Large intestine (tissue), 3 donors: ENCODE results near the gene TMEM223. TPM values are rescaled to one million over a fixed set of nuclear protein-coding genes. Genes with fewer than 3 reads are reported as not detected.
"Not testable (repeated sequence)": the region's sequence is repeated elsewhere in the genome, so short reads cannot be mapped to it uniquely, and the experiment has no call there.

ENCODE experiments used
- DNase-seq, 2 donors: peaks; one replicate each; pipeline versions ENCODE4 v3.0.0 to v3.0.0-alpha.2; 2013
- H3K27ac ChIP-seq: one replicate; pipeline ENCODE4 v1.5.1; 2013; ENCODE audit warnings: low read length
- H3K27me3 ChIP-seq: 2 replicates; pipeline ENCODE4 v1.6.1; 2013; ENCODE audit warnings: low read length; ENCODE audit not compliant: control insufficient read depth, insufficient read depth
- H3K36me3 ChIP-seq: 2 replicates; pipeline ENCODE4 v1.6.1; 2013; ENCODE audit warnings: low read length; ENCODE audit not compliant: control insufficient read depth, insufficient read depth
- H3K4me1 ChIP-seq: one replicate; pipeline ENCODE4 v1.6.1; 2013; ENCODE audit warnings: low read length; ENCODE audit not compliant: control insufficient read depth, insufficient read depth
- H3K4me3 ChIP-seq: one replicate; pipeline ENCODE4 v1.5.1; 2013; ENCODE audit warnings: low read length
- H3K9me3 ChIP-seq: one replicate; pipeline ENCODE4 v1.6.1; 2013; ENCODE audit warnings: mild to moderate bottlenecking, low read depth, low read length, moderate library complexity; ENCODE audit not compliant: control insufficient read depth
- WGBS: methylation state at CpG from one replicate; pipeline ENCODE4 v1.1.5; 2013; ENCODE audit warnings: low lambda C conversion rate; ENCODE audit not compliant: insufficient coverage; 5-methylcytosine and 5-hydroxymethylcytosine counted together
- polyA plus RNA-seq: library from polyadenylated mRNA; unstranded; fragments of 120-200 nt; gene quantifications from one replicate; pipeline ENCODE4 v1.2.1, GENCODE V29; 2013

TMEM223 gene
- polyA plus RNA-seq, 1 donor, result 18.4 TPM

GRCh38 chr11:62828130-62828529 is 36.3 kb upstream of the TMEM223 start:
- not testable (repeated sequence) for H3K4me3 ChIP-seq, DNase-seq, H3K9me3 ChIP-seq, H3K27me3 ChIP-seq, H3K27ac ChIP-seq, H3K4me1 ChIP-seq
- WGBS, result 100% methylated on average over 1 of the region's 8 CpGs
- H3K36me3 ChIP-seq, result peaks cover 46% of the 10 kb centered on the region

GRCh38 chr11:62823677-62824076 is 31.9 kb upstream of the TMEM223 start:
- no peak overlapping the region for H3K27ac ChIP-seq
- H3K27me3 ChIP-seq, result no peaks in the 10 kb centered on the region
- no peak for DNase-seq
- no peaks in the 10 kb centered on the region for H3K4me1 ChIP-seq
- H3K4me3 ChIP-seq, result no peak overlapping the region
- peaks cover 72% of the 10 kb centered on the region for H3K36me3 ChIP-seq
- WGBS, result no CpG with 5 or more reads among the region's 3 CpGs
- no peaks in the 10 kb centered on the region for H3K9me3 ChIP-seq

GRCh38 chr11:62817129-62817528 is 25.3 kb upstream of the TMEM223 start:
- H3K27me3 ChIP-seq, result no peaks in the 10 kb centered on the region
- H3K4me3 ChIP-seq, result no peak overlapping the region
- no peak for DNase-seq
- H3K9me3 ChIP-seq, result no peaks in the 10 kb centered on the region
- H3K36me3 ChIP-seq, result peaks cover 38% of the 10 kb centered on the region
- H3K4me1 ChIP-seq, result no peaks in the 10 kb centered on the region
- 100% methylated on average over 1 of the region's 4 CpGs for WGBS
- H3K27ac ChIP-seq, result no peak overlapping the region

- Histone ChIP-seq H3K4me1 (no peaks in the 10 kb centered on the region), H3K36me3 (peaks cover 33% of the 10 kb centered on the region), H3K27ac (no peak overlapping the region), H3K9me3 (no peaks in the 10 kb centered on the region), H3K4me3 (no peak overlapping the region), H3K27me3 (no peaks in the 10 kb centered on the region)
- no peak for DNase-seq
- WGBS, result 75% methylated on average over 2 of the region's 8 CpGs
These were observed 24.8 kb upstream of the TMEM223 start for GRCh38 chr11:62816557-62816956.

GRCh38 chr11:62811659-62812058 is 19.9 kb upstream of the TMEM223 start:
- Histone ChIP-seq H3K36me3 (peaks cover 14% of the 10 kb centered on the region), H3K4me3 (no peak overlapping the region), H3K9me3 (no peaks in the 10 kb centered on the region), H3K4me1 (no peaks in the 10 kb centered on the region), H3K27ac (no peak overlapping the region), H3K27me3 (no peaks in the 10 kb centered on the region)
- no CpG with 5 or more reads among the region's 2 CpGs for WGBS
- DNase-seq, result no peak

- Histone ChIP-seq H3K4me1 (no peaks in the 10 kb centered on the region), H3K36me3 (peaks cover 8% of the 10 kb centered on the region), H3K27ac (no peak overlapping the region), H3K9me3 (no peaks in the 10 kb centered on the region), H3K27me3 (no peaks in the 10 kb centered on the region), H3K4me3 (no peak overlapping the region)
- WGBS, result 100% methylated on average over 1 of the region's 1 CpG
- no peak for DNase-seq
These were observed 18.9 kb upstream of the TMEM223 start for GRCh38 chr11:62810748-62811147.

GRCh38 chr11:62806611-62807121 is 14.9 kb upstream of the TMEM223 start:
- Histone ChIP-seq H3K27me3 (no peaks in the 10 kb centered on the region), H3K27ac (no peak overlapping the region), H3K4me1 (peaks cover 4% of the 10 kb centered on the region), H3K36me3 (peaks cover 22% of the 10 kb centered on the region), H3K9me3 (no peaks in the 10 kb centered on the region), H3K4me3 (no peak overlapping the region)
- DNase-seq, result no peak
- WGBS, result no CpG with 5 or more reads among the region's 5 CpGs

- WGBS, result no CpG with 5 or more reads among the region's 12 CpGs
These were observed 14.2 kb upstream of the TMEM223 start for GRCh38 chr11:62805961-62806441.

GRCh38 chr11:62805076-62805892 is 13.5 kb upstream of the TMEM223 start, which contains the start of gene NXF1:
TSS of gene NXF1 (minus strand) at chr11:62805440. CDS start at chr11:62805356, 84 bp downstream.
- H3K36me3 ChIP-seq, result peaks cover 36% of the 10 kb centered on the region
- no peaks in the 10 kb centered on the region for H3K9me3 ChIP-seq
- DNase-seq, result peak; percentile 96 to 97
- no peaks in the 10 kb centered on the region for H3K27me3 ChIP-seq
- H3K27ac ChIP-seq, result peak within 1 kb of the TSS; percentile 69
- WGBS, result no CpG with 5 or more reads among the region's 77 CpGs
- peak within 1 kb of the TSS; percentile 67 for H3K4me3 ChIP-seq
- peaks cover 4% of the 10 kb centered on the region for H3K4me1 ChIP-seq

More at GRCh38 chr11:62805961-62806441, 14.2 kb upstream of the TMEM223 start:
- Histone ChIP-seq H3K27ac (peak overlapping the region; percentile 50), H3K4me3 (peak overlapping the region; percentile 67), H3K36me3 (peaks cover 29% of the 10 kb centered on the region), H3K9me3 (no peaks in the 10 kb centered on the region), H3K27me3 (no peaks in the 10 kb centered on the region), H3K4me1 (peaks cover 4% of the 10 kb centered on the region)
- peak in 1 of 2 donors; percentile 20 for DNase-seq

- peak overlapping the region; percentile 69 for H3K27ac ChIP-seq
- peak overlapping the region; percentile 67 for H3K4me3 ChIP-seq
- peak in 1 of 2 donors; percentile 14 for DNase-seq
- whole genome bisulfite sequencing, result no CpG with 5 or more reads among the region's 14 CpGs
- H3K9me3 ChIP-seq, result no peaks in the 10 kb centered on the region
- no peaks in the 10 kb centered on the region for H3K27me3 ChIP-seq
- H3K36me3 ChIP-seq, result peaks cover 44% of the 10 kb centered on the region
- peaks cover 4% of the 10 kb centered on the region for H3K4me1 ChIP-seq
These were observed 12.7 kb upstream of the TMEM223 start for GRCh38 chr11:62804310-62805075.
